Measurements from ENCODE around the gene ZNF136. TPM values are rescaled to one million over a fixed set of nuclear protein-coding genes. Genes with fewer than 3 reads are reported as not detected.

ZNF136 gene
- total RNA-seq, 1 experiment from 2014 or later = 9.0 TPM

- DNase-seq (ENCODE audit: low read depth) = no peak
Measured at GRCh38 chr19:12194827-12195731, 32.2 kb downstream of the ZNF136 start.

GRCh38 chr19:12198136-12198535 lies 35.2 kb downstream of the ZNF136 start:
- DNase-seq (ENCODE audit: low read depth) = no peak

GRCh38 chr19:12199757-12200419 lies 37.0 kb downstream of the ZNF136 start:
- no peak for DNase-seq (ENCODE audit: low read depth)

GRCh38 chr19:12202250-12202649 lies 39.4 kb downstream of the ZNF136 start:
- DNase-seq (ENCODE audit: low read depth) = no peak

- DNase-seq (ENCODE audit: low read depth) = no peak
Measured at GRCh38 chr19:12205296-12205695, 42.4 kb downstream of the ZNF136 start.

- DNase-seq (ENCODE audit: low read depth) = no peak
Measured at GRCh38 chr19:12208221-12208620, 45.3 kb downstream of the ZNF136 start.

- no peak for DNase-seq (ENCODE audit: low read depth)
Measured at GRCh38 chr19:12217332-12217731, 54.4 kb downstream of the ZNF136 start.

- DNase-seq (ENCODE audit: low read depth) = no peak
Measured at GRCh38 chr19:12222980-12223630, 60.2 kb downstream of the ZNF136 start.

GRCh38 chr19:12224676-12225075 lies 61.8 kb downstream of the ZNF136 start:
- peak; percentile 16 for DNase-seq (ENCODE audit: low read depth)

GRCh38 chr19:12229990-12230389 lies 67.1 kb downstream of the ZNF136 start:
- DNase-seq (ENCODE audit: low read depth) = no peak

- no peak for DNase-seq (ENCODE audit: low read depth)
Measured at GRCh38 chr19:12230751-12231733, 68.1 kb downstream of the ZNF136 start.

GRCh38 chr19:12232961-12233360 lies 70.1 kb downstream of the ZNF136 start:
- DNase-seq (ENCODE audit: low read depth) = no peak

GRCh38 chr19:12237143-12237839 lies 74.4 kb downstream of the ZNF136 start:
- no peak for DNase-seq (ENCODE audit: low read depth)

Other genes starting within 250 kb of the ZNF136 start
- 10.4 and 13.5 TPM in 2 replicates for gene ZNF700, start 238.0 kb upstream of the ZNF136 start, total RNA-seq (2014; rRNA removed; shearing (Covaris generic))
- 1.1 and 4.7 TPM in 2 replicates for gene ZNF763, start 198.1 kb upstream of the ZNF136 start, total RNA-seq (2014; rRNA removed; shearing (Covaris generic))
- gene ZNF433, start 127.4 kb upstream of the ZNF136 start, total RNA-seq (2014; rRNA removed; shearing (Covaris generic)) = 3.5 and 6.7 TPM in 2 replicates
- 0.96 and 0.98 TPM in 2 replicates for gene ZNF878, start 110.1 kb upstream of the ZNF136 start, total RNA-seq (2014; rRNA removed; shearing (Covaris generic))
- gene ZNF844, start 98.4 kb upstream of the ZNF136 start, total RNA-seq (2014; rRNA removed; shearing (Covaris generic)) = 3.5 and 5.2 TPM in 2 replicates
- gene ZNF20, start 22.7 kb upstream of the ZNF136 start, total RNA-seq (2014; rRNA removed; shearing (Covaris generic)) = 7.6 and 8.3 TPM in 2 replicates
- gene ZNF625, start 6.4 kb upstream of the ZNF136 start, total RNA-seq (2014; rRNA removed; shearing (Covaris generic)) = 6.8 and 7.9 TPM in 2 replicates
- 5.0 and 6.6 TPM in 2 replicates for gene ZNF44, start 131.8 kb downstream of the ZNF136 start, total RNA-seq (2014; rRNA removed; shearing (Covaris generic))
- 3.0 and 6.5 TPM in 2 replicates for gene ZNF563, start 170.5 kb downstream of the ZNF136 start, total RNA-seq (2014; rRNA removed; shearing (Covaris generic))
- 1.6 and 2.1 TPM in 2 replicates for gene ZNF442, start 202.6 kb downstream of the ZNF136 start, total RNA-seq (2014; rRNA removed; shearing (Covaris generic))
- 3.9 and 4.8 TPM in 2 replicates for gene ZNF799, start 238.2 kb downstream of the ZNF136 start, total RNA-seq (2014; rRNA removed; shearing (Covaris generic))

Measured in RPMI7951 (cell line).